ENCODE data around the gene ABCC3. TPM values are rescaled to one million over a fixed set of nuclear protein-coding genes. Genes with fewer than 3 reads are reported as not detected.

Gene ABCC3
- 112 to 143 TPM (median 131 TPM) in 5 replicates for total RNA-seq (2022; extraction: Qiagen RNA extraction)

GRCh38 chr17:50634224-50634914, at the start of gene ABCC3:
Gene ABCC3 (plus strand): TSS chr17:50634881. CDS start chr17:50634937, 56 bp downstream.

GRCh38 chr17:50707289-50708049, 72.8 kb downstream of the ABCC3 start, which contains the start of gene ANKRD40:
Gene ANKRD40 (minus strand): TSS chr17:50707914. CDS start chr17:50707654, 260 bp downstream.

GRCh38 chr17:50719144-50719923, 84.7 kb downstream of the ABCC3 start, which contains the start of gene LUC7L3:
Gene LUC7L3 (plus strand): TSS chr17:50719603. CDS start chr17:50719733, 130 bp downstream.

Other genes with a start within 250 kb of the ABCC3 start
- gene LRRC59, start 237.4 kb upstream of the ABCC3 start, total RNA-seq (2022; extraction: Qiagen RNA extraction) = 230 to 265 TPM (median 238 TPM) in 5 replicates
- 10.9 to 16.3 TPM (median 12.8 TPM) in 5 replicates for gene ACSF2, start 208.7 kb upstream of the ABCC3 start, total RNA-seq (2022; extraction: Qiagen RNA extraction)
- not detected in 5 replicates for gene CHAD, start 166.0 kb upstream of the ABCC3 start, total RNA-seq (2022; extraction: Qiagen RNA extraction)
- 29.5 to 34.2 TPM (median 31.0 TPM) in 5 replicates for gene RSAD1, start 156.0 kb upstream of the ABCC3 start, total RNA-seq (2022; extraction: Qiagen RNA extraction)
- 0.45 to 0.63 TPM (median 0.60 TPM) in 5 replicates for gene MYCBPAP, start 126.4 kb upstream of the ABCC3 start, total RNA-seq (2022; extraction: Qiagen RNA extraction)
- gene EPN3, start 102.1 kb upstream of the ABCC3 start, total RNA-seq (2022; extraction: Qiagen RNA extraction) = 0.14 to 0.33 TPM (median 0.22 TPM) in 5 replicates
- gene SPATA20, start 87.7 kb upstream of the ABCC3 start, total RNA-seq (2022; extraction: Qiagen RNA extraction) = 72.8 to 84.0 TPM (median 79.6 TPM) in 5 replicates
- gene CACNA1G, start 74.2 kb upstream of the ABCC3 start, total RNA-seq (2022; extraction: Qiagen RNA extraction) = 3.4 to 4.1 TPM (median 3.8 TPM) in 5 replicates
- 45.7 to 54.7 TPM (median 48.8 TPM) in 5 replicates for gene ANKRD40, start 73.0 kb downstream of the ABCC3 start, total RNA-seq (2022; extraction: Qiagen RNA extraction)
- 64.3 to 104 TPM (median 89.3 TPM) in 5 replicates for gene LUC7L3, start 84.7 kb downstream of the ABCC3 start, total RNA-seq (2022; extraction: Qiagen RNA extraction)
- not detected in 5 replicates for gene ANKRD40CL, start 132.6 kb downstream of the ABCC3 start, total RNA-seq (2022; extraction: Qiagen RNA extraction)
- gene WFIKKN2, start 200.7 kb downstream of the ABCC3 start, total RNA-seq (2022; extraction: Qiagen RNA extraction) = 0.05 TPM in 1 of 5 replicates, not detected in the others
- gene TOB1, start 231.5 kb downstream of the ABCC3 start, total RNA-seq (2022; extraction: Qiagen RNA extraction) = 79.1 to 94.5 TPM (median 82.9 TPM) in 5 replicates

Data from A549 treated with Hydrocortisone at 1 μM for 4 hours (cell line).